NCI-H1417 (cell line): Measurements from ENCODE around the gene DMD.

Source experiments
- DNase-seq, 3 experiments: peaks; one replicate each; lab custom pipeline; 2025; lab: John Stamatoyannopoulos, UW

DMD gene

GRCh38 chrX:31228909-31229308, 1982.4 kb downstream of the DMD start:
- no peak for DNase-seq

GRCh38 chrX:31228415-31228832, 1982.9 kb downstream of the DMD start:
- no peak for DNase-seq

- DNase-seq = no peak
These were observed 1984.1 kb downstream of the DMD start for GRCh38 chrX:31227250-31227649.

DNA sequence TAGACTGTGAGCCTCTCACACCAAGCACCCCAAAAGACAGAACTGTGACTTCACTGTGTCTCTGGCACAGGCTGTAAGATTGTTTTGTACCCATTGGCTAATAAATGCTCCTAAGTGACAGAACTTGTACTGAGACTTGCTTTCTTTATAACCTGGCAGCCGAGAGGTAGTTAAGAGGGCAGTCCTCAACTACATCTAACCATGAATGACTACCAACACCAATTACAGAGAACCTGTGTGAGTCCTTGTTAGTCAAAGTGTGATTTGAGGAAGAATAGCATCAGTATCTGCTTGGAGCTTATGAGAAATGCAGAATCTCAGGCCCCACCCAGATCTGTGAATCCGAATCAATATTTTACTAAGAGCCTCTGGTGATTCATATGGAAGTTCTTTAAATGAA, 1985.5 kb downstream of the DMD start:
- DNase-seq = no peak

DNA sequence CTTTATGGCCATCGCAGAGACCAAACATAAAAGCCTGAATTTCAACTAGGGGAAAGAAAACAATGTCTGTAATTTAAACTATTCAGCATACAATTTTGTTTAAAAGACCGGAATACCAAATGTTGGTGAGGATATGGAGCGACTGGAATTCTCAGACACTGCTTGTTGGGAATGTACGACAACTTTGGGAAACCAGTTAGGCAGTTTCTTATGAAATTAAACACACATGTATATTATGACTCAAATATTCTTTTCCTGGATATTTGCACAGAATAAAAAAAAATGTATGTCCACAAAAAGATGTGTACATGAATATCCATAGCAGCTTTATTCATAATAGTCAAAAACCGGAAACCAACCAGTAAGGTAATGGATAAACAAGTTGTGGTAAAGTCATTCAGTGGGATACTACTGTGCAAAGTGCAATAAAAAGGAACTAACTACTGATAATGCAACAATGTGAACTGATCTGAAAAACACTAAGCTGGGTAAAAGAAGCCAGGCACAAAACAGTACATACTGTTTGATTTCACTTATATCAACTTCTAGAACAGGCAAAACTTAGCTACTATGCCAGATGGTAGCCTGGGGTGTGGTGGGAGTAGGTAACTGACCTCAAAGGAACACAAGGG, 1986.9 kb downstream of the DMD start:
- DNase-seq = no peak

GRCh38 chrX:31223817-31224216, 1987.5 kb downstream of the DMD start:
- no peak for DNase-seq

GRCh38 chrX:31222946-31223345, 1988.4 kb downstream of the DMD start:
- no peak for DNase-seq

DNA sequence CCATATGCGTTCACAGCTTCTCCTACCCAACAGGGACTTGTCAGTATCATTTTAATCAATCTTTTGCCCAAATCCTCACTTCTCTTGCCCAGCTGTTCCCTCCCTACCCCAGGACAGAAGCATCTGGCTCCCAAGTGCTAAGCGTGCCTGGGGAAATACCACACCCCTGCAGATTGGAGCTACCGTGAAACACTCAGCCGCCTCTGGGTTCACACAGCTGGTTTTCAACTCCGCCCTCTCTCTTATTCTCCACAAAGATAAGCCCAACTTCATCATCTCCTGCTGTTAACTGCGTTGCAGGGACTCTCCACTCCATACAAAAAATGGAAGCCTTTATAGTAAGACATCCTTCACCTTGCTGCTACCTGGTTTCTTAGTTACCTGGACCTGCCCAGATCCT, 1992.2 kb downstream of the DMD start:
- DNase-seq = no peak

- DNase-seq = no peak
These were observed 1994.3 kb downstream of the DMD start for GRCh38 chrX:31217084-31217483.

- DNase-seq = peak in 2 of 3 experiments; percentile 33 to 71
These were observed 1996.0 kb downstream of the DMD start for GRCh38 chrX:31215277-31215815.

DNA sequence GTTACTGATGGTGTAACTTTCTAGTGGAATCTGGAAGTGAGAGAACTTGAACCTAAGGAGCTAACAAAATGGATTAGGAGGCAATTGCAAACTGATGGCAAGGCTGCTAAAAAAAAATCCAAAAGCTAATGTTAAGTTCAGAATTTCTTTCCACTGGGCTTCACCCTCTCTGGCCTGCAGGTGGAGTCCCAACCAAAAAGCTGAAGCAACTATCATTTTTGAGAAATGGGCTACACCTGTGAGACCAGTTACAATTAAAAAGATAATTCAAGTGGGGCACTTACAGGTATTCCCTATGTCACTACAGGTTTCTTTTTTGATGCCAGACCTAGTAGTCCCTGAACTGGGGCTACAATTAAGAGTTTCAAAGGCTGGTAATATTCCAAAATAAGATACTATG, 1997.4 kb downstream of the DMD start:
- peak in 2 of 3 experiments; percentile 17 to 55 for DNase-seq

GRCh38 chrX:31212856-31213748, 1998.2 kb downstream of the DMD start:
- peak in 2 of 3 experiments; percentile 57 to 85 for DNase-seq

GRCh38 chrX:31209005-31209628, 2002.2 kb downstream of the DMD start:
- peak in 2 of 3 experiments; percentile 52 to 78 for DNase-seq

- no peak for DNase-seq
These were observed 2009.8 kb downstream of the DMD start for GRCh38 chrX:31201503-31201902.

DNA sequence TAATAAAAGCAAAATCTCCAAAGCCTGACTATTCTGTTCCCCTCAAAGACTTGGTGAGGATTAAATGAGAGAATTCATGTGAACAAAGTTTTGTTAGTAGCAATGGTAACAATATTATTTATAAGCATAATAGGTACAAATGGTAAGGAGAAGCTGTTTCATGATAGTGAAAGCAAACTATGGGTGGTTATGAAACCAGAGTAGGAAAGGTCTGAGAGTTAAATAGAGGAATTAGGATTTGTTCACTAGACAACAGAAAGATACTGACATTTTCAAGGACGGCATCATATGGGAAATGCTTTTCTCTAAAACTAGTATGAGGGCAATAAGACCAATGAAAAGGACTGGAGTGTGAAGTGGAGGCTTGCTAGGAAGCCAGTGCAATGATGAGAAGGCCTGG, 2010.9 kb downstream of the DMD start:
- DNase-seq = no peak

- no peak for DNase-seq
These were observed 2011.6 kb downstream of the DMD start for GRCh38 chrX:31199840-31200114.

DNA sequence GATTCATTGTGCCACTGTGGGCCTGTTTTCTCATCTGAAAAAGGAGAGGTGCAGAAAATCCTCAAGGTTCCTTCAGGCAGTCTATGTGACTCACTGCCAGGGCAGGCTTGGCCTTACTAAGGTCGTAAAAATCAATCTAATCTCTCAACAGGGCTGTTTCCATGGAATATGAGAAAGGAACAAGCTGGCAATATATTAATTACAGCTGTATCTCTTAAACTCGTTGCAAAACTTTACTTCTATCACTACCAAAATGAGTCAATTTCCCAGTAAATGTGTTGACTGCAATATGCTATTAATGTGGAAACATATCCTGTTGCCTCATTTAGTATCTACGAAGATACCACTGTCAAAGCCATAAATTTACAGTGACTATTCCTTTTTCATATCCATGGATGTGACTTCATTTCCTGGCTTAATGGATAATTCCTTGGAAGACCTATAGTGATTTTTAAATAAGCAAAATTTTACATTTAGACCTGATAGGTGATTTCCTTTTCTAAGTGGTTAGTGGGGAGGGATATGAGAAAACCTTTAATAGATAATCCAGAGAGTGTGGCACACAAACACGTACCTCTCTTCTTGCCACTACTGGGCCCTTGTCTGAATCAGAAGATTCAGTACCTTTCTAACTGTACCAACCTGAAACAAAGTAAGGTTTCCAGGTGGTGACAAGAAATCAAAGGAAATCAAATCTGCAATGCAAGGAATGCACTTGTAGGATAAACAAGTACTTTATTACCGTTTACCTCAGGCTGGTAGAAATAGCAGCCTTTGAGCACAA, 2012.1 kb downstream of the DMD start:
- DNase-seq = no peak

- no peak for DNase-seq
These were observed 2021.0 kb downstream of the DMD start for GRCh38 chrX:31190221-31190975.

DNA sequence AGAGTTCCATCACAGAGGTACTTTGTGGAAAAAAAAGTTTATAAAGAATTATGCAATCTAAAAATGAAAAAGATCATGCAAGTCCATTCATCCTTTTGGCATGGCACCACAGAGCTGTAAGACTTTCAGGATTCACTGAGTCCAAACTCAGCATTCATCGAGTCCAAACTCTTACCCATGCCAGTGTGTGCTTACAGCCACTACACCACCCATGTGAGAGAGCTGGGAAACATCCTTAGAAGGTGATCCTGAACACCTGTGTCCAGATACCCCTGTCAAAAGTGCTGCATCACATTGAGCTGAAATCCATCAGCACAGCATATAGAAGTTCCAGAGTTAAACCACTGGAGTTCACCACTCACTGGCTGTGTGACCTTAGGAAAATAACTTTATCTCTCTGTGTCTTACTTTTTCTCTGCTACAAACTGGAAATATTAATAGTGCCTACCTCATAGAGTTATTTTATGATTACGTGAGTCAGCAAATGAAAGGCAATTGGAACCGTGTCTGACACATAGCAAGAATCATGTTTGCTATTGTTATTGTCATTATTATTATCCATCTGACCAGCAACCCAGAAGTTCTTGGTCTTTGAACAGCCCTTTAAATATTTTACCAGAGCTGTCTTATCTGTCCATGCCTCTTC, 2024.5 kb downstream of the DMD start:
- DNase-seq = no peak

- DNase-seq = no peak
These were observed 2025.5 kb downstream of the DMD start for GRCh38 chrX:31185884-31186283.
